ENCODE measurements around the gene ZGRF1.

Gene ZGRF1

DNA sequence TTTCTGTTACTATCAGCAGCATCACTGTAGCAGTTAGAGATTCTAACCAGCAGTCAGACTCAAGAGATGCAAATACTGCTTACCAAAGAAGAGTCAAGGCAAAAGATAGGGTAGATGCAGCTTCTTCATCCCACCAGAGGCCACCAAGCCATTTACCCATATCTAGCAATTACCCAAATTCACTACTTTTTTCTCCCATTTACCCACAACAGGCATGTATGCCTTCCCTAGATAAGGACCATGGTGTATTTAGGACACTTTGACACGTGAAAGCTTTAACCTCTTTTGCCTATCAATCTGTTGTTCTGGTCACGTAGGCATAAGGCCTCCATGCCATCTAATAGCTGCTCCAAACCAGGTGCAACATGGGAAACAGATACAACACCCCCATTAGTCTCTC, 5.8 kb upstream of the ZGRF1 start:
- POLR2A ChIA-PET: interaction anchor here (0.6 kb wide), 2 partner anchors 20 to 26 kb away, joined by 4 to 6 read pairs; no protein-coding TSS in a partner anchor
- Histone ChIP-seq H3K4me3 (ENCODE audit: low read depth, low read length) (no peak overlapping the region), H3K27ac (ENCODE audit: extremely low read depth, low read depth, low read length) (no peak overlapping the region), H3K36me3 (ENCODE audit: control insufficient read depth in 2 of 2, insufficient read depth in 1 of 2, low read length in 2 of 2) (peaks cover 16 to 36% of the 10 kb centered on the region in 2 experiments), H3K4me1 (ENCODE audit: control insufficient read depth, insufficient read depth, low read length) (no peaks in the 10 kb centered on the region), H3K9me3 (ENCODE audit: control insufficient read depth, insufficient read depth, low read depth, low read length) (no peaks in the 10 kb centered on the region)
- CTCF ChIA-PET: interaction anchor here (0.5 kb wide), 1 partner anchor 10 kb away, joined by 7 read pairs; no protein-coding TSS in a partner anchor
- TF ChIP-seq PRDM1 (tag by site-specific recombination; IDR thresholded peaks at IDR 0.05): no peak
- TF ChIP-seq ZNF654 (tag by site-specific recombination; IDR thresholded peaks at IDR 0.05; ENCODE audit: low read depth): no peak
- TF ChIP-seq ZNF704 (tag by site-specific recombination; IDR thresholded peaks at IDR 0.05): no peak
- no peak for TF ChIP-seq TCF7L2 (IDR thresholded peaks at IDR 0.05; ENCODE audit: borderline replicate concordance, low read depth, low read length)
- TF ChIP-seq ZBTB7A (tag by site-specific recombination; IDR thresholded peaks at IDR 0.05; ENCODE audit: low read depth): no peak
- no peak for TF ChIP-seq ZNF830 (tag by site-specific recombination; IDR thresholded peaks at IDR 0.05; ENCODE audit: low read depth)
- no peak for TF ChIP-seq ZNF157 (tag by site-specific recombination; IDR thresholded peaks at IDR 0.05)
- TF ChIP-seq ZNF513 (tag by site-specific recombination; IDR thresholded peaks at IDR 0.05): no peak
- TF ChIP-seq YY1 (tag by site-specific recombination; IDR thresholded peaks at IDR 0.05): no peak
- no peak for TF ChIP-seq GLI4 (tag by site-specific recombination; IDR thresholded peaks at IDR 0.05)
- TF ChIP-seq OVOL3 (tag by site-specific recombination; IDR thresholded peaks at IDR 0.05): no peak
- TF ChIP-seq, protein P1, sequence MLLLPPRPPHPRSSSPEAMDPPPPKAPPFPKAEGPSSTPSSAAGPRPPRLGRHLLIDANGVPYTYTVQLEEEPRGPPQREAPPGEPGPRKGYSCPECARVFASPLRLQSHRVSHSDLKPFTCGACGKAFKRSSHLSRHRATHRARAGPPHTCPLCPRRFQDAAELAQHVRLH (tag by site-specific recombination; IDR thresholded peaks at IDR 0.05): no peak
- no peak for TF ChIP-seq ZNF280C (tag by site-specific recombination; IDR thresholded peaks at IDR 0.05)
- TF ChIP-seq KLF8 (tag by site-specific recombination; IDR thresholded peaks at IDR 0.05): no peak
- TF ChIP-seq ZNF610 (tag by site-specific recombination; IDR thresholded peaks at IDR 0.05; ENCODE audit: borderline replicate concordance): no peak
- TF ChIP-seq PBX3 (CRISPR knock-in tag; IDR thresholded peaks at IDR 0.05): no peak
- no peak for TF ChIP-seq ZNF514 (tag by site-specific recombination; IDR thresholded peaks at IDR 0.05)

DNA sequence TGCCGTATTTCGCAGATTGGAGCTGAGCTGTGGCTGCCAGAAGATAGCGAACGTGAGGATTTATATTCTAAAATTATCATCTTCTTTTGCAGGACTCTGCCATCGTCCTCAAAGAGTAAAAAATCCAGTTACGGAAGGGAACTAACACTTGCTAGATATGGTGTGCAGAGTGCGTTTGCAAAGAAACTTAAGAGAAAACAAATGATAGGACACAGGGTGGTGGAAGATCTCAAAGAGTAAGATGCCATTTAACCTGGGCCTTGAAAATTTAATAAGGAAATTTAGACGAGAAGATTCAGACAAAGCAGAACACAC, 800 bp upstream of the ZGRF1 start:
- ChIA-PET CTCF (interaction anchor here (0.7 to 1.7 kb wide), 5 partner anchors 72 to 302 kb away, joined by 3 to 4 read pairs (median 3); no protein-coding TSS in a partner anchor), POLR2A (interaction anchor here (1.0 kb wide), 1 partner anchor 69 kb away, joined by 3 read pairs; no protein-coding TSS in a partner anchor)
- no peak for TF ChIP-seq HOXA7 (CRISPR knock-in tag; IDR thresholded peaks at IDR 0.05; ENCODE audit: borderline replicate concordance)
- 0 out of 2 replicates have a peak, but pooled peaks have one; percentile 7 for TF ChIP-seq ZFP37 (tag by site-specific recombination; IDR thresholded peaks at IDR 0.05)
- H3K36me3 ChIP-seq (ENCODE audit: control insufficient read depth in 2 of 2, insufficient read depth in 1 of 2, low read length in 2 of 2): peaks cover 0 to 8% of the 10 kb centered on the region in 2 experiments; a peak in 2 of 3 replicates
- no peak overlapping the region for H3K27ac ChIP-seq (ENCODE audit: extremely low read depth, low read depth, low read length)
- no peaks in the 10 kb centered on the region for H3K4me1 ChIP-seq (ENCODE audit: control insufficient read depth, insufficient read depth, low read length)
- H3K9me3 ChIP-seq (ENCODE audit: control insufficient read depth, insufficient read depth, low read depth, low read length): no peaks in the 10 kb centered on the region
- H3K4me3 ChIP-seq (ENCODE audit: low read depth, low read length): peak overlapping the region; percentile 81

All from HEK293 (cell line).